ENCODE measurements around the gene EPN3. TPM values are rescaled to one million over a fixed set of nuclear protein-coding genes. Genes with fewer than 3 reads are reported as not detected.
A peak's percentile ranks its signal among the peaks of the same experiment; 100 is the strongest.

Gene EPN3
- total RNA-seq, 1 donor from 2014 or later = 7.5 TPM

- DNase-seq = peak; percentile 92
These were observed 18.3 kb downstream of the EPN3 start for GRCh38 chr17:50550661-50551432.

DNA sequence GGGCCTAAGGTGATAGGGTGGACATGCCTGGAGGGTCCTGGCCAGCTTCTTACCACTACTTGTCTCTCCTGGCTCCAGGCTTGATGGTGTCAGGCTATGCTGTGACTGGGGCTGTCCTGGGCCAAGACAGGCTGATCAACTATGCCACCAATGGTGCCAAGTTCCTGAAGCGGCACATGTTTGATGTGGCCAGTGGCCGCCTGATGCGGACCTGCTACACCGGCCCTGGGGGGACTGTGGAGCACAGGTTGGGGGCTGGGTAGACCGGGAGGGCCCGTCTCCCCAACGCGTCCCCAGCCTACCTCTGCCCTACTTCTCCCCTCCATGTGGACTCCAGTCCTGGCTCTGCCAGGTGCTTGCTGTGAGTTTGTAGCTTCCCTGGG lies 18.9 kb downstream of the EPN3 start:
- no peak for DNase-seq

DNA sequence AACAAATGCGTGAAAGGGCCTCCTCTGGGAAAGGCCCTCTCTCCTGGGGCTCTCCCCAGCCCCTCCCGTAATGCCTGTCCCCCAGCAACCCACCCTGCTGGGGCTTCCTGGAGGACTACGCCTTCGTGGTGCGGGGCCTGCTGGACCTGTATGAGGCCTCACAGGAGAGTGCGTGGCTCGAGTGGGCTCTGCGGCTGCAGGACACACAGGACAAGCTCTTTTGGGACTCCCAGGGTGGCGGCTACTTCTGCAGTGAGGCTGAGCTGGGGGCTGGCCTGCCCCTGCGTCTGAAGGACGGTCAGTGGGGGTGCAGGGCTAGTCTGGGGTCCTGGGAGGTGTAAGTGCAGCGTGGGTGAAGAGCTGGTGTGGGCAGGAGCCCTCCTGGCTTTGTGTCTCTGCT lies 19.3 kb downstream of the EPN3 start:
- DNase-seq = no peak

DNA sequence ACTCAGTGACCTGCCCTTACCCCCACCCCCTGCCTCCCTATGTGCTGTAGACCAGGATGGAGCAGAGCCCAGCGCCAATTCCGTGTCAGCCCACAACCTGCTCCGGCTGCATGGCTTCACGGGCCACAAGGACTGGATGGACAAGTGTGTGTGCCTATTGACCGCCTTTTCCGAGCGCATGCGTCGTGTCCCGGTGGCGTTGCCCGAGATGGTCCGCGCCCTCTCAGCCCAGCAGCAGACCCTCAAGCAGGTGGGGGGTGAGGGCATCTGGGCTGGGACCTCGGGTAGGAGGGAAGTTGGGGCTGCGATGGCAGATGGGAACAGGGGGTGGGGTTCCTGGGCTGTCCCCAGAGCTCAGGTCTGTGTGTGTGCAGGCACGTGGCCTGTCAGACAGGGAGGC lies 21.7 kb downstream of the EPN3 start:
- DNase-seq = no peak

DNA sequence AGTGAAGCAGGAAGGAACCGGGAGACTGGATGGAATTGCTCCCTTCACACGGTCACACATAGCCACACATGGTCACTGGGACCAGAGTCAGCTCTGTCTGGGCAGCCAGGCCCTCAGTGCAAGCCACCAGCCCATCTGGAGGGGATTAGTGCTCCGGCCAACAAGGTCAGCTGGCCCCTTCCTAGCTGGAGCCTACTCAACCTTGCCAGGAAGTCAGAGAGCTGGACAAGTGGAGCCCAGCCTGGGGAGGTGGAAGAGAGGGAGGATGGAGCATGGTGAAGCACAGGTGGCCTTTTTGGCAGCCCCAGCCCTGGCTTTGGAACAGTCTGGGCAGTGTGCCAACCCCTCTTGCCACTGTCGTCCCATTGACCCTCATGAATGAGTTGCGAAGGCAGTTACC lies 24.3 kb downstream of the EPN3 start:
- peak; percentile 78 for DNase-seq

GRCh38 chr17:50557630-50558029 lies 25.1 kb downstream of the EPN3 start:
- no peak for DNase-seq

- no peak for DNase-seq
These were observed 25.6 kb downstream of the EPN3 start for GRCh38 chr17:50558091-50558490.

DNA sequence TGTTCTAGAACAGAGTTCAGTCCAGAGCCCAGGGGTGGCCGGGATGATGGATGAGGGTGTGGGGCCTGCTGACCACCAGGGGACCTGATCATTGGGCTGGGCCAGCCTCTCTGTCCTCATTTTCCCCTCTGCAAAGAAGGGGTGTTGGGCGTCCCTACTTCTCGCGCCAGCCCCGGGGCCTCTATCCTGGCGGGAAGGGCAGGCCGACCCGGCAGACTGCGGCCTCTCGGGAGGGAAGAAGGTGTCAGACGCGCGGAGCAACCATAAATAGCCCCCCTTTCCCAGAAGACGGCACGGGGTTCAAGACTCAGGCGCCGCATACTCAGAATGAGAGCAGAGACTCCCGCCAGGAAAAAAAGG lies 26.0 kb downstream of the EPN3 start:
- no peak for DNase-seq

DNA sequence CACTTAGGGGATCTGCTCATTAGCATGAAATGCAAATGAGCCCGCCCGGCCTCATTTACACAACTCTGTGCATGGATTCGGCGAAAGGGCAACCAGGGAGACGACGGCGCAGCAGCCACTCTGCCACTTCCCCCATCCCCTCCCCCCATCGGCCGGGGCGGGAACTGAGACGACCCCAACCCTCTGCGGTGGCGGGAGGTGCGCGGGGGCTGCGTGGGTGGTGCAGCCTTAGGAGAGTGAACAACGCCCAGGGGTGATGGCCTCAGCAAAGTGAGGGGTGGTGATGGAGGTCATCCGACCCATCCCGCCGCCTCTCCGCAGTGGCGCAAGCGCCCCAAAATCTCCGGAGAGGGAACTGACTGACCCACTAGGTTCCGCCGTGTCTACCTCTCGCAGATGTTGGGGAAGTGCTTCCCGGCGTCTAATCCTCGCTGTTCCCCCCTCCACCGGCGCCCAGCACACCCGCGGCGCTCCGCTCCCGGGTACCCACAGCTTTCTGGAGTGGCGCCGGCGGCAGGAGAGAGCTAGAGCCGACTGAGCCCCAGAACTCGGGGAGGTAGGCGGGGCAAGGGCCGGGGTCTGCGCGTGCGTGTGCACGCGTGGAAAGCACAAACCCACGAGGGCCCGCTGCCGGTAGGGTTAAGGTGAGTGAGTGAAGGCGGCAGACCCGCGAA lies 26.5 kb downstream of the EPN3 start:
- DNase-seq = peak; percentile 35

DNA sequence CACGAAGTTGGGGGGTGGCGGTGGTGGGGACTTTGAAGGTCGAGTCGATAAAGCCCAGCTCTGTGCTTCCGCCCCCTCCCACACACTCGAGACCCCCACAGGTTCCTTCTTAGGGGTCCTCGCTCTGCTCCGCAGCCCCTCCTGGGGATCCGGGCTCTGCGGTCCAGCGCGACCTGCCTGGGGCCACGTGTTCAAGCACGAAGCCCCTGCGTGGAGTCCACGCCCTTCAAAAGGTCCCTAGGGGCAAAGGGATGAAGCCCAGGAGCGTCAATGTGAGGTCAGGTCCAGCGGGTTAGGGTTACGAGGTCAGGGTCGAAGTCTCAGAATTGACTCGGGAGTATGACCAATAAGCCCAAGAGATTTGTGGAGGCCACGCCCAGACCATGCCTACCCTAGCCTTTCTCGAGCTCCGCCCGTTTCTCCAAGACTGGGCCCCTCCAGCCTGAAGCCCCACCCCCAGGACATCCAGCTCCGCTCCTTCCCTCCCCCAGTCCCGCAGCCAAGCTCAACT lies 27.2 kb downstream of the EPN3 start:
- DNase-seq = peak; percentile 82

DNA sequence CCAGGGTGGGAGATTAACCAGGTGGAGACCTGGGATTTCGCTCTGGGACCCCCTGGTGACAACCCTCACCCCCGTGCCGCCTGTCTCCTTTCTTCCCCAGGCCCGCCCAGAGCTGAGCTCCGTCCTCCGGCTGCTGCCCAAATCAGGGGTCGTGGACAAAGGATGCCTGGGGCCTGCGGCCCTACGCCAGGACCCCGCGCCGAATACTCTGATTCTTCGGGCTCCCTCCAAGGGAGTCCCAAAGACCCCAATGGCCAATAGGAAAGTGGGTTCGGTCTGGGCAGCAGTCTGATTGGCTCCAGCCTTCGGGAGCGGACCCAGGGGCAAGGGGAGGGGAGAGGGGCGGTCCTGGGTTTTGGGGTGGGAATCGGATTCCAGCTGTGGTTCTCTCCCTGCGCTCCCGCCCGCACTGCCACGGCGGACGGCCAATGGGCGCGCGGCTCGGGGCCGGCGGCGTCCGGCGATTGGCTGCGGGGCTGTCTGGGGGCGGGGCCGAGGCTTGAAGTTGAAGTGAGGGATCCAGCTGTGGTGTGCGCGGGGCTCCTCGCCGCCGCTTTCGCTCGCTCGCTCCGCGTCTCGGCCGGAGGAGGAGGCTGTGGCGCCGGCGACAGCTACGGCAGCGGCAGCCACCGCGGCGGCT lies 27.8 kb downstream of the EPN3 start, which contains the start of gene CACNA1G:
Gene CACNA1G, plus strand, starts transcription at position 531 of the 640 bp plus-strand sequence. CDS start 745 bp downstream, outside the sequence.
- DNase-seq = peak; percentile 98

DNA sequence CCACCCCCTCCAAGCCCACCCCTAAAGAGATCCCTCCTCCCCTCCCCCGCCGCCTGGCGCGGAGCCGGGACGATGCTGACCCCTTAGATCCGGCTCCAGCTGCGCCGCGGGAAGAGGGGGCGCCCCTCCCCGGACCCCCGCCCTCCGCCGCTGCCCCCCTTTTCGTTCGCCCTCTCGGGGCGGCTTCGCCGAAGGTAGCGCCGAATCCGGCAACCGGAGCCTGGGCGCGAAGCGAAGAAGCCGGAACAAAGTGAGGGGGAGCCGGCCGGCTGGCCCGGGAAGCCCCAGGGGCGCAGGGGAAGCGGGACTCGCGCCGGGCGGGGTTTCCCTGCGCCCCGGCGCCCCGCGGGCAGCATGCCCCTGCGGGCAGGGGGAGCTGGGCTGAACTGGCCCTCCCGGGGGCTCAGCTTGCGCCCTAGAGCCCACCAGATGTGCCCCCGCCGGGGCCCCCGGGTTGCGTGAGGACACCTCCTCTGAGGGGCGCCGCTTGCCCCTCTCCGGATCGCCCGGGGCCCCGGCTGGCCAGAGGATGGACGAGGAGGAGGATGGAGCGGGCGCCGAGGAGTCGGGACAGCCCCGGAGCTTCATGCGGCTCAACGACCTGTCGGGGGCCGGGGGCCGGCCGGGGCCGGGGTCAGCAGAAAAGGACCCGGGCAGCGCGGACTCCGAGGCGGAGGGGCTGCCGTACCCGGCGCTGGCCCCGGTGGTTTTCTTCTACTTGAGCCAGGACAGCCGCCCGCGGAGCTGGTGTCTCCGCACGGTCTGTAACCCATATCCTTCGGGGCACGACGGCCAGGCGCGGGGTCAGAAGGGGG lies 28.6 kb downstream of the EPN3 start:
- DNase-seq = no peak

DNA sequence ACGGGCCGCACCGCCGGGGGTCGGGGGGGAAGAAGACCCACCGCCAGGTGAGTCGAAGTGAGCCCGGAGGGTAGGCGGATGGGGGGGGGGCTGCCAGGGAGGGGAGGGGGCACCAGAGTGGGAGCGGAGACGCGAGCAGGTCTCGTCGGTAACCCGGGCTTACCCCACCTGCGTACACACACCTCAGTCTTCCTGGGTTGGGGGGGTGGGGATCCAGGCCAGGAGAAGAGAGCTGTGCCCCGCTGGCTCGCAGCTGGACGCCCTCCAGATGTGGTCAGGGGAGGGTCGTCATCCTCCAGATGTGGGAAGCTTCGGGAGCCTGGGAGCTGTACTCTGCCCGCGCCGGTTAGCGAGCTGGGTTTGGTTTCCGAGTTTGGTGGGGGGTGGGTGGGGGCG lies 29.2 kb downstream of the EPN3 start:
- DNase-seq = peak; percentile 23

DNA sequence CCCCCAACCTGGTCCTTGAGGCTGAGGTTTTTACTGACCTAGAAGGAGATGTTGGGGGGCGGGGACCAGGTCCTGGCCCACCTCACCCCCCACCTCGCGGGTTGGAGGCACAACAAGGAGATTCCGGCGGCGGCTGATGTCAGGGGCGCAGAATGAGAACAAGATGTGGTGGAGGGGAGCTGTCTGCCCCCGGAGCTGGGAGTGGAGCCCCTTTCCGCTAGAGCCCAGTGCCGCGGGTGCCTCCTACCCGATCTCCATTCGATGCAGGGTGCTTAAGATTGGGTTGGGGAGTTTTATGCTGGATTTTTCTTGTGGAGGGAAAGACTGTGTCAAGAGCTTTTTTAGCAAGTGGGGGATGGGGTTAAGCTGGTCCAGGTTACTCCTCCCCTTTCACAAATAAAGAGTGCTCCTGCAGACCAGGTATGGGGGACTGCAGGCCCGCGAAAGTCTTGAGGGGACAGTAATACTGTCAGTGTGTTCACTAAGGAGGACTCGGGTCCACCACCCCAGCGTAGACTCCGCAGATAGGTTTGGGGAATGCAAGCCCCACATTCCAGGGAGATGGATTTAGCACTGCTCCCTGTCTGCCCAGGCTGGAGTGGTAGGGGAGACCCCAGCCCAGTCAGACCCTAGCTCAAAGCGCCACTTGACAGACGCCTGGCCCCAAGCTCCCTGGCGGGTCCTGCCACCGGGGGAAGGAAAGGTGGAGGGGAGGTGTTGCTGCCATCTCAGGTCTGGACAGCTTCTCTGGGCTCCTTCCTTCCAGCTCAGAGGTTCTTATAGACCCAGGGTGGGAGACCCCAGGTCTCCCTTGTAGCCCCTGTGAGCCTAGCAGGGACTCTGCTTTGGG lies 29.9 kb downstream of the EPN3 start:
- DNase-seq = peak; percentile 37

GRCh38 chr17:50563092-50563511 lies 30.6 kb downstream of the EPN3 start:
- peak; percentile 28 for DNase-seq

- DNase-seq = peak; percentile 89
These were observed 32.4 kb downstream of the EPN3 start for GRCh38 chr17:50564916-50565315.

GRCh38 chr17:50565402-50566350 lies 33.1 kb downstream of the EPN3 start:
- DNase-seq = peak; percentile 64

- DNase-seq = no peak
These were observed 34.4 kb downstream of the EPN3 start for GRCh38 chr17:50566886-50567285.

- no peak for DNase-seq
These were observed 36.1 kb downstream of the EPN3 start for GRCh38 chr17:50568659-50569058.

DNA sequence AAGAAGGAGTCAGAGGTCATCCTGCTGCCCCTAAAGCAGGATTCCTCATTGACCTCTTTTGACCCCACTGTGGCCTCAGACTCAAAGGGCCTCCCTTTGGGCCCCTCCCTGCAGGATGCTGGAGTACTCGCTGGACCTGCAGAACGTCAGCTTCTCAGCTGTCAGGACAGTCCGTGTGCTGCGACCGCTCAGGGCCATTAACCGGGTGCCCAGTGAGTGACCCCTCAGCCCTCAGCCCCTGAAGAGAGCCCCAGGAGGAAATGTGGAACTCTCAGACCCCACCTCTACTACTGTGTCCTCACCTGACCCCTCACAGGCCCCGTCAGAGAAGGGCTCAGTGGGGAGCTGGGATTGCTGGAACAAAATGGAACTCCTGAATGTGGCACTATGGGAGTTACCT lies 37.1 kb downstream of the EPN3 start:
- DNase-seq = no peak

All from tongue (tissue), 2 donors.